ENCODE results near the gene LDLRAD4. TPM values are rescaled to one million over a fixed set of nuclear protein-coding genes. Genes with fewer than 3 reads are reported as not detected.
A peak's percentile ranks its signal among the peaks of the same experiment; 100 is the strongest.
"Not testable (repeated sequence)": the region's sequence is repeated elsewhere in the genome, so short reads cannot be mapped to it uniquely, and the experiment has no call there.

Gene LDLRAD4
- polyA plus RNA-seq, 12 donors = 9.1 to 19.0 (median 11.9) TPM; not detected in 1

DNA sequence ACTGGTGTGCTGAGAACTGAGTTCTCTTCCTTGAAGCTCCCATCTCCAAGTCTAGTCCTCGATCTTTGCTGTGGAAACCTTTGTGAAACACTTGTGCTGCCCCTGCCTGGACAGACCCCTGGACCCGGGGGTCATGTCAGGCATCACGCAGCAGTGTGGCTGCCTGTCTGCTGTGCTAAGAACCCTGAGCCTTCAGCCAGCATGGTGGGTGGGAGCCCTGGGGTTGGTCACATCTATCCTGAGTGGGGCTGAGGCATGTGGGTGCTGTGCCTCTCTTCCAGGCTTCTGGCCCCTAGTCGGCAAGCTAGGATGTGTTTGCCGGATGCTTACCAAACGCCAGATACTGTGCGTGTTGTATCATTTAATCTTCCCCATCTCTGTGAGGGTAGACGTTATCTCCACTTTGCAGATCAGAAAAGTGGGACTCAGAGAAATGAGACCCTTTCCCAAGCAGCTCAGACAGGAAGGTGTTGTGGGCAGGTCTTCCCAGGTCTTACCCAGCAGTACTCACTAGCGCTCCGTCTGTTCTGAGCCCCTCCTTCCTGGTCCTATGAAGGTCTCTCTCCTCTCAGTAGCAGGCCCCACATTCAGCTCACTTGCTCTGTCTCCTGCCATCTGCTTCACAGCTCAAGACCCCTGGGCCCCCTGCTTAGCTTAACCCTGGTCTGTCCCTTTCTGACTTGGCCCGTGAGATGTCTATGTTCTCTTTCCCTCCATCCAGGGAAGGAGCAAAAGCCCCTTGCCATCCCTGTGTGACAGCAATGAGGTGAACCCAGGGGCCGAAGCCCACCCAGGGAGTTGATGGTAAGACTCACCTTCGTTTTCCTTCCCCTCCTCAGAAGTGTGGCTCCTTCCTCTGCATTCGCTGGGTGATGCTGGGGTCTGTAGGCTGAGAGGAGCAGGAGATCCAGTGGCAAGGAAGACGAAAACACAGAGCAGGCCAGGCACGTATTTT is 265.0 kb downstream of the LDLRAD4 start:
- DNase-seq = no peak

DNA sequence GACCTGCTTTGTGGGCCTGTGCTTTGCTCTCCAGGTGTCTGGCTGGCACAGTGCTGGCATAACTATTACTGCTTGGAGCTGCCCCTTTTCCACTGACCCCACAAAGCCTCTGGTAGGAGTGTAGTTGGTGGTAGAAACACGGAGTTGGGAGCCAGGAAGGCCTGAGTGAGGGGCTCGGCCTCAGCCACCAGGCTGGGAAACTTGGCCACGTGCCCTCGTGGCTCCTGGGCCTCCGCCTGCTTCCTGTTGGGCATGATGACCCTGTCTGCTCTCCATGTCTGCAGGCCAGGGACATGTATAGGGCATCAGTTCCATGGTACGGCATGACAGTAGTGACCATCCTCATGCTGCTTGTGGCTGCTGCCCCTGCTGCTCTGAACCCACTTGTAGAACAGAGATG is 266.6 kb downstream of the LDLRAD4 start:
- no peak for DNase-seq

DNA sequence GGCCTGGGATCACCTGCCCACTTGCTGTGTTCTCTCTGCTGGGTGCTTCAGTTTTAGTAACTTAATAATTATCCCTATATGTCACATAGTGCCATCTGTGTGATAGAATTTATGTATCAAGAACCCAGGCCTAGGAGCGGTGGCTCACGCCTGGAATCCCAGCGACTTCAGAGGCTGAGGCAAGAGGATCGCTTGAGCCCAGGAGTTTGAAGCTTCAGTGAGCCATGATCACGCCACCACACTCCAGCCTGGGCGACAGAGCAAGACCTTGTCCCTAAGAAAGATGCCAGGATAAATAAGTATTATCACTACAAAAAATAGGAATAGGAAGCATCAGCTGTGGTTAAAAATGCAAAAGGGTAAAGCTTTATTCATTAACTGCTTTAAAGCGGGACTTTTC is 267.0 kb downstream of the LDLRAD4 start:
- DNase-seq = no peak

DNA sequence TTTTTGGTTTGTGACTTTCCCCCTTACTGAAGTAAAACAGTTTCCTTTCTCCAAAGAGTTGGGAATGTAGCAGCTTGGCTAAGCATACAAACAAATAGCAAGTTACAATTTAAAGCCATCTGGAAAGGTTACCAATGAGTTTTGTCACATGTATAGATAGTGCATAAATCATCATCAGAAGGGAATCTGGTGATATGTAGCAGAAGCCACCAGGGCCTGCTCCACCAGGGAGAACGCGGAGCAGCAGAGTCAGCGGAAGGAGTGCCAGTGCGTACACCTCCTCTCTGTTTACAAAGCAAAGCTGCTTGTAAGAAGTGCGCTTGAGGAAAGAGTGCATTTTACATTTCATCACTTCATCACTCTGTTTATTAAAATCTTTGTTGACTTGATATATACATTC is 267.7 kb downstream of the LDLRAD4 start:
- no peak for DNase-seq

DNA sequence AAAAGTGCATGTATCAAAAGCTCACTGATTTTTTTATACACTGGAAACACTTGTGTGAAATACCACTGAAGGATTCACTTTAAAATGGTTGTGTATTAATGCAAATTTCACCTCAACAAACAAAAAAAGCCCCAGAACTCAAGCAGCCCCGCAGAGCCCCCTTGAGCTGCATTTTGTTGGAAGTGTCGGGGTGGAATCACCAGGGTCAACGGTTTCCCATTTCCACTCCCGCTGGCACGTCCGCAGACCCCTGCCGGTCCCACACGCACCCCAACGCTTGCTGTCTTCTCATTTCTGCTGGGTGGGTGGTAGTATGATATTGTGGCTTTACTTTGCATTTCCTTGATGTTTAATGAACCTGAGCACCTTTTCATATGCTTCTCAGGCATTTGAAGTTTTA is 268.1 kb downstream of the LDLRAD4 start:
- no peak for DNase-seq

DNA sequence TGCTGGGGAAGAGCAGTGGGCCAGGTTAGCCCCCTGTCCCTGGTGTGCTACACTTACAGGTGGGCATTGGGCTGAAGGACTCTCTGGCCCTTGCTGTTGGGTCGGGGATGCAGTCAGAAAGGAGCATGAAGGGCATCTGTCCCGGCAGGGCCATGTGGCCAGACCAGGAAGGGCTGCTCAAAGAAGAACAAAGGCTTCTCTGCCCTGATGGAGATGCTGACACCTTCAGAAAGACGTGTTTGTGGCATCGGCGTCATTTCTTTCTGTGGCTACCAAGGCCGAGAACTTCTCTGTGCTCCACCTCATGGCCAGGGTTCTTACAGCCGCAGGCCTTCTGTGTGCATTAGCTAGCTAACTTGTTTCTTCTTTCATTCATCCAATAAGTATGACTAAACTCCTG is 268.7 kb downstream of the LDLRAD4 start:
- DNase-seq = no peak

DNA sequence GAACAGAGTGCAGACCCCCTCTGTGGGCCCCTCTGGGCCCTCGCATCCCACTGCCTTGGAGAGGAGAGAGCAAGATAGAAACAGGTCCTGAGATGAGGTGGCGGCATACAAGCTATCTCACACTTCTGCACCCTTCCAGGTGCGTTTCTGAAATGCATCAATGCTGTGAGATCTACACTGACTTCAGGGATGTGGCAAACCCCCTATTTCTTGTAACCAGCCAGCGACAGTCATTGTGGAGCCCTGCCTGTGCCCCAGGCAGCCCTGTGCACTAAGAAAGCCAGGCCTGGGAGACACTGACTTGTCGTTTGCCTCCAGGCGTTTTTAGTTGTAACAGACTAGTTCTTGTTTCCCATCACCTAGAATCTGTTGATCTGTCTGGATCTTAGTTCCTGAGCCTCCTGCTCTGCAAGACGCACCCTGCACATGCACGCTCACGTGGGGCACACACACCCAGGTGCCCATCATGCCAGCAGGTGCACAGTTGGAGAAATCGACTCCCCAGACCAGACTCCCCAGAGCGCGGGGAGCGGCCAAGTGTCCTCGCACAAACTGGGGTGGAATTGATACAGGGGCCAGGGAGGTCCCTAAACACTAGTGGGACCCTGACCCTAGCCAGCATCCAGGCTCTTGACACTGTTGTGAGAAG is 269.8 kb downstream of the LDLRAD4 start:
- no peak for DNase-seq

DNA sequence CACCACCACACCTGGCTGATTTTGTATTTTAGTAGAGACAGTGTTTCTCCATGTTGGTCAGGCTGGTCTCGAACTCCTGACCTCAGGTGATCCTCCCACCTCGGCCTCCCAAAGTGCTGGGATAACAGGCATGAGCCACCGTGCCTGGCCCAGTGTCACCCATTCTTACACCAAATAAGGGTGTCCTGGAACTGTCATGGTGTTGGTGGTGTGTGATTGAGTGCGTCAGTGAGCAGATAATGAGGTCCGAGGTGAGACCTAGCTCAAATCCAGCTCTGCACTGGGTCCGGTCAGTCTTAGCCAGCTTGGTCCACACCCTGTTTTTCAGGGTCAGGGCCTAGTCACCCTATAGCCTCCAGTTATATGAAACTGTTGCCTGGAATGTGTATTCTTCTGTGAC is 270.7 kb downstream of the LDLRAD4 start:
- not testable (repeated sequence) for DNase-seq

DNA sequence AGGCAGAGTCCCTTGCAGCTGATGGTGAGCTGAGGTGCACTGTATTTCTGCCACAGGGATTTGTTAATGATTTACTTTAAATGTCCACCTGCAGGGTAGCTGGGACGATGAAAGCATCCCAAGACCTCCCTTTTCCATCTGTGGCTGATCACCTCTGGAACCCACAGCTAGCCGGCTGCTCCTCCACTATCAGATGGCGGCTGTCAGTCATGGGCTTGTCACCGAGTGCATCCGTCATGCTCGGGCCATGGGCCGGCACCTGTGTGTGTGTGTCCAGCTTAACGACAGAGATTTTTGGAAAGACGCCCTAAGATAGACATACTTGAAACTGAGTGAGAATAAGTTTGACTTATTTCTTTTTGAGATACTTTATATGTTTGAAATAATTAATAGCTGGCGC is 272.6 kb downstream of the LDLRAD4 start:
- DNase-seq = no peak

DNA sequence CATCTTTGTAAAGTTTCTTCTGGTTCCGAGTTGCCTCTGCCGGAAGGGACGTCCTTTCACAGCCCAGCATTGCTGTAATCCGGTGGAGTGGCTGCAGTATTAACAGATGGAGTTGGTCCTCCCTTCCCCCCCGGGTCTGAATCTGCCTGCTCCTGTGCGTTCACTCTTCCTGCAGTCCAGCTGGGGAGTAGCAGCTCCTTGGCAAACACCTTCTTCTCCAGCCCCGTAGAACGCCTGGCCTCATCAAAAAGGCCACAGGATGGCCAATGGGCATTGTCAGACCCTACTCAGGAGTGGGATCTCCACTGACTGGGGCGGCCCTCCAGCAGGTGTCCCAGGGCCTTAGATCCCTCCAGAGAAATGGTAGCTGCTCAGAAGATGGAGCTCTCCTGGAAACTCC is 273.8 kb downstream of the LDLRAD4 start:
- no peak for DNase-seq

DNA sequence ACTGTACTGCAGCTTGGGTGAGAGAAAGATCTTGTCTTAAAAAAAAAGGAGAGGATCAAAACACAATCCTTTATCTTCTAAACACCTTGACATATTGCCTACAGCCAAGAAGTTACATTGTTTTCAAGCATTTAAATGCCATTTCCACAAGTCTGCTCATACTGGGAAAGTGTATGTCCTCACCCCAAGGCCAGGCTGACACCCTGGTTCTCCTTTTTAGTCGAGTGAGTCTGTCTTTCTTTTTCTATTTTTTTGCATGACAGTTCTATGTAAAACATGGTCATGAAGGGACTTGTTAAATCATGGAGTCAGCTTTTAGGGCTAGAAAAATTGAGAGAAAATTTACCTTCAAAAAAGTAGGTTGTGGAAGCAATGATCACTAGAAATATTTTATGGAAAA is 274.5 kb downstream of the LDLRAD4 start:
- DNase-seq = no peak

DNA sequence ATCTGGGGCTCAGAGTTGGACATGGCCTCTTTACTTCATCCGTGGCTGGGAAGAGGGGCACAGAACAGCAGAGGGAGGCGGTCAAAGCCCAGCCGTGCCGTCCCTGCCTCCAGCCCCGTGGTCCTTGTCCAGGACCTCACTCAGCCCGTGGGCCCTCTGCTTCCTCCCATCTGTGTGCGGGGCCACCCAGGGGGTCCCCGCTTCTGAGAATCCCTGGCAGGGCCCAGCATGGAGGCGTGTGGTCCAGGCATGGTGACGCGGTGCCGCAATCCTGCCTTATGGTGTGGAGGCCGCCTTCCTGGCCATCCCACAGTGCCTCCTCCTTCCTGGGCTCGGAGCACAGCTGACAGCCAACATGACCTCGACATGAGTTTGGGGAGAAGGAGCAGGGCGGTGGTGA is 275.2 kb downstream of the LDLRAD4 start:
- DNase-seq = no peak

DNA sequence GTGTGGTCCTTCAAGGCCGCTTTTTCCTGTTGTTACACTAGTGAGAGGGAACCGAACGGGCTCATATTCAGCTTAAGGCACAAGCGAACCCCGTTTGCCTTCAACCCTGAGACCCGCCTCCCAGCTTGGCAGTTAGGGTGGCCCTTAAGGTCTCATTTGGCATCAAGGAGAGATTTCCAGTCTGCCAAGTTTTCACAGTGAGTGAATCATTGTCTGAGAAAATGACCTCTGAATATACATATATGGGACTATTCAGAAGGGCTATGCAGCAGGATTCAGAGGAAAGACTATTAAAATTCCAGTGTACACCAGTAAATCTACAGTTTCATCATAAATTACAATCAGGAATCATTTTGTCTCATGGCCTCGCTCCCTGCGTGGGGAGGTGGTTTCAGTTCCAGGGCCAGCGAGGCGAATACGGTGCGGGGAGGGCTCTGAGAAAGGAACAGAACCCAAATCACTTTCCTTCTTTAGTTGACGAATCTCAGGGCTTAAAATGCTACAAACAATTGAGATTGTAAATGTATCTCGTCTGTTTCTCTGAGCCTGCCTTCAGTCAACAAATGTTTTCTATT is 276.4 kb downstream of the LDLRAD4 start:
- no peak for DNase-seq

DNA sequence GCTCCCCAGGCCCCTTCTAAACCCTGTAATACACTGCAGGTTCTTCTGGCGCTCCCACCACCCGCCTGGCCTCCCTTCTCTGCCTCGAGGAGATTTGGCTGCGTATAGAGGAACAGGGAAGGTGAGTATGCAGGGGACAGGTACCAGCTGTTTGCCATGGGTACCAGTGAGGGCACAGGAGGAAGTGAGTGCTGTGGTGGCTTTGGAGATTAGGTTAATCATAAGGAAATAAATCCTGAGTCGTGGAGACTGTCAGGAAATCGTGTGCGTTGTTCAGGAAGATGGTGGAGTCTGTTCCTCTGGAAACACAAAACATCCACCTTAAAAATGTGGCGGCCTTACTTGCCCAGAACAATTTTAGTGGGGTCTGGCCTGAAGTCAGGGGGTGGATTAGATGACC is 277.4 kb downstream of the LDLRAD4 start:
- DNase-seq = no peak

DNA sequence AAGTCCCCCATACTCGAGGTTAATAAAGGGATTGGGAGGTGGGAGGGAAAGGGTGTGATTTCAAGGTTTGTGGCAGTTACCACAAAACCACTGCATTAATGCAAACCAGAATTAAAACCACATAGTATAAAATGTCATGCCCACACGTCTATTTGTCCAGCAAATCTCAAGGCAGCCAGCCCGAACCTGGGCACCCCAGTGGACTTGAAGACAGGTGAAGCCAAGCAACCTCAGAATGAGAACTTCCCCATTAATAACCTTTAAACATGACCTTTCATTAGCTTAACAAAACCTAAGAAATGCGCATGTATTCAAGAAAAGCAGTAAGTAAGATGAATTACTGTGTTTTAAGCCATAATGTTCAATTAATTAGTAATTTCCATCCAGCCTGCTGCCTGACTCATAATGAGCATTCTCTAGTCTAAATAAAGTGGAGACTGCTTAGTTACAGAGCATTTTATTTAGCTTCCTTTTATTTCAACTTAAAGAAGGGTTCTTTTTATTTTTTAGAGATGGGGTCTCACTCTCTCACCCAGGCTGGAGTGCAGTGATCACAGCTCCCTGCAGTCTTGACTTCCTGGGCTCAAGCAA is 278.2 kb downstream of the LDLRAD4 start:
- DNase-seq = no peak

DNA sequence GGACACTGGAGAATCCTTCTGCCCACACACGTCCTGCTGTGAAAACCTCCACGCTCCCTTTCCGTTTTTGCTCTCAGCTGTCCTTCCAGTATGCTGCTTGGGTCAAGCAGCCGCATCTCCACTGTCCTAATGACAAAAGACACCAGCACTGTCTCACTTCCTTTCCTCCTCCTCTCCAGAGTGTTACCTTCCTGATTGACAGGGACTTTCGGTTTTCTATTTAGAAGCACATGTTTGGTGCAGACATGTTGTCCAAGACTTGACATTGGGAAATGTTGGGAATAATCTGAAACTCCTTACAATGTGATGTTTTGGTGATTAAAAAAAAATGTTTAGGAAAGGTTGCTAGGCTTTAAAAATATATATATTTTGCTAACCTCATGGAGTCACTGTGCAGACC is 281.2 kb downstream of the LDLRAD4 start:
- no peak for DNase-seq

DNA sequence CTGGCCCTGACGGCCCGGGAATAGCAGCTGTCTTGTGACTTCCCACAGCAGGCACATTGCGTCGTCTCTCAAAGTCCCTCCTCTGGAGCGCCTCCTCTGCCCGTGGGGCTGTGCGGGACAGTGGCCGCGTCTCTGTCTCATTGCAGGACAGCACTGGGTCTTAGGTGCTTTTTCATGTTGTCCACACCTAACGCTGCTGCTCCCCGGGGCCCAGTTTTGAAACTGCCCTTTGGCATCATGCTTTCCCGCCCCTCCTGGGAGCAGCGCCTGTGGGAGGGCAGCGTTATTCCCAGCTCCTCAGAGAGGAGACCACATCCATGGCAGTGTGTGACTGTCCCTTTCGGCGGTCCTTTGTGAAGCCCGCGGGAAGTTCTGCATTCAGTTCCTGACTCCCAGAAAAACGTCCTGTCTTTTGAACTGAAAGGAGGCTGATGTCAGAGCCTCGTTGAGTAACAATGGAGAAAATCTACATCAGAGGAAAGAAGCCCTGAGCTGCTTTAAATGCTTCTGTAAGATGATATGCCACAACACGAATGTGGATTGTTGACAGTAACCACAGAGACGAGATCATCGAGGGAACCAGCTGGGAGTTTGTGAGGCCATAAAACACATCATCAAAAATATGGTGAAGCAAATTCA is 281.8 kb downstream of the LDLRAD4 start:
- DNase-seq = peak; percentile 83

DNA sequence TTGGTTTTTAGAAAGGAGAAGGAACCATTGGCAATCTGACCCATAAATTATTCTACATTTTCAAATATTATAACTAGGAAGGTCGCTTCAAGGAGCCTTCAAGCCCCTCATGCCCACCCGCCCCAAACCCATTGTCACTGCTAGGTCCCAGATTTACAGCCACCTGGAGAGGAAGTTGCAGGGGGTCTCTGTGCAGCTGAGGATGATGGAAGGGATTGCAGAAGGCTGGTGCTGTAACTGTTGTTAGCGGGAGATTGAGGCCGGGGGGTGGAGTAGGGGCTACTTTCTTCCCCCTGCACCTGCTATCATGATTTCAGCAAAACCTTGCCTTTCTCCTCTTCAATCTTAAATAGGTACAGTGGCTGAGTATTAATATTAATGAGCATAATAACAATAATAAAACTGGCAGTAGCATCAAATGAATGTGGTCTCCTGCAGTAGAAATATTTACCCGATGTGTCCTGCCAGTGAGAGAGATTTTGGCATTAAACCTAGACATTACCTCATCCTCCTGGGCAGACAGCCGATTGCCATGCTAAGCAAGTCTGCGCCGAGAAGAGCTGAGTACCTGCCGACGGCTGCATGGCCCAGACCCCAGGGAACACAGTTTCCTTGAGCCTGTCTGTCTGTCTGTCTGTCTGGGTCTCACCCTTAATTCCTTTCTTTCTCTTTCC is 282.4 kb downstream of the LDLRAD4 start:
- DNase-seq = peak; percentile 83

DNA sequence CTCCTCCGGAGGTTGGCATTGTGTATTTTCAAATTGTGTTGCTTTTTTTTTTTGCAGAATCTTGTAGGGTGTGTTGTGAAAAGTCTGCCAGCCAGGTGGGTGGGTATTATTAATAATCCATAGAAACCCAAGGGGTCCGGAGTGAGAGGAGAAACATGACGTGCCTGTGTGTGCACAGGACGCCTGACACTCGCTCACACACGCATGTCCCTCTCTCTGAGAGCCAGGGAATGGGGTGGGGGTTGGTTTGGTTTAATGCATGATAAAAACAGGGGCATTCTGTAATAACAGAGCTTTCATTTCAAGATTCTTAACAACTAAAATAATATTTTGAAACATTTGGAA is 283.0 kb downstream of the LDLRAD4 start:
- no peak for DNase-seq

DNA sequence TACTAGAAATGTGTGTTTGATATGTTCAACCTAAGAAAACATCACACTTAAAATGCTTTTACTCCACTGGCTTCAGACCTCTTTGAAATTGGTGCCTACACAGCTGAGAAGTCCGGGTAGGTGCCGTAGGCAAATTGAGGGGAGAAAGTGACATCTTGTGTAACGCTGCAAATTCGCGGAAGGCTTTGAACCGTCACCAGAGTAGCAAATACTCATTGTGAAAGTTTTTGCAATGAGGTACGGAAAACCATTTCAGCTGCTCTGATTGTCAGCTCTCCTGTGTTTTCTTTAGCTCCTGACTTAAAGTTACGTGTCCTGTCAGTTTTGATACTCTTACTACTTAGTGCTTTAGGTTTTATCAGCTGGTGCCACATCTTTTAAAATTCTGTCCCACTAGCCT is 283.3 kb downstream of the LDLRAD4 start:
- peak; percentile 12 for DNase-seq

DNA sequence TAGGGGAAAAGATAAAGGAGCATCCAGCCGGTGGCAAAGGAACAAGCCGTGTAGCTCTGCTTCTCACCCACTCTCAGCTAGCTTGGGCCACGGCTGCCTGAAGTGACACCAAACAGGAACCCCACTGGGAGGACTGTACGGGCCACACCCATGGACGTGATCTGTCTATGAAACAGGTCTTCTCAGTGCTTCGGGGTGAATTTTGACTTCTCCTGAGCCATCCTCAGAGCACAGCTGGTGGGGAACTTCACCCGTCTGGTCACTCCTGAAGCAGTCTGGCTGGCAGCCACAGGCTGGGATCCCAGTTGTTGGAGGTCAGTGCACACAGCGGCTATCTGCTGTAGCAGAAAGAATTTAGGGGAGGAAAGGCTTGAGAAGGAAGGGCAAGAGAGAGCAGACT is 284.0 kb downstream of the LDLRAD4 start:
- peak; percentile 33 for DNase-seq

DNA sequence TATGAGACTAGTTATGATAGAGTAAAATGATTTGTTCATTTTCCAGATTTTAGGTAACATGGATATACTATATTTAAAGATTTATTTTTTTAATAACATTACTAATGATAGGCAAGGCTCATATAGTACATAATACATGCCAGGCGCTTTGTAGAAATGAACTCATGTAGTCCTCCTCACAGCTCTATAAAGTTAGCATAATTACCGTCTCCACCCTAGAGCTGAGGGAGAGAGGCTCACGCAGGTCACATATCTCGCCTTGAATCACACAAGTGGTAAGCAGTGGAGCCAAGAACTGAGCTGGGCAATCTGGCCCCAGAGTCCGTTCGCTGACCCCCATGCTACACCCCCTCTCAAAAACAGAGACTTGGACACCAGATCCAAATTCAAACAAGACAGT is 285.3 kb downstream of the LDLRAD4 start:
- DNase-seq = no peak

All from muscle of arm (tissue), 12 donors.